ENCODE data around the gene NDUFS7. TPM values are rescaled to one million over a fixed set of nuclear protein-coding genes. Genes with fewer than 3 reads are reported as not detected.

NDUFS7 gene
- total and polyA plus RNA-seq, 7 donors, result 177 to 423 (median 294) TPM

DNA sequence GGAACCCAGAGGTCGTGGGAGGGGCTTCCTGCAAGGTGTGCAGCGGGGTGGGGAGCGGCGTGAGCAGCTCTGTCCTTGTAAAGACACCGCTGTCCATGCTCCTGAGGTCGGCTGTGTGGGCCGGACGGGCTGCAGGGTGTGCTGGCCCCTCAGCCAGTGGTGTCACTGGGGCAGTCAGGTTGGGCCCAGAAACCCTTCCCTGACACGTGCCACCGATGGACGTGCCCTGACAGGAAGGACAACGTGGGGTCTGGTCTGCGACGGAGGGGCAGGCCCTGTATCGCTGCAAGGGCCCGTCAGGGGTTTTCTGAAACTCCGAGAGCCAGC lies 50.3 kb downstream of the NDUFS7 start:
- no peaks in the 10 kb centered on the region for H3K9me3 ChIP-seq
- H3K4me3 ChIP-seq, result no peak overlapping the region
- H3K36me3 ChIP-seq (ENCODE audit: insufficient read depth in 1 of 2, low read depth in 1 of 2), result peaks cover 7 to 69% of the 10 kb centered on the region in 2 donors
- intact Hi-C loops (cut with DNase I), result no loop called here
- TF ChIP-seq, protein P1, sequence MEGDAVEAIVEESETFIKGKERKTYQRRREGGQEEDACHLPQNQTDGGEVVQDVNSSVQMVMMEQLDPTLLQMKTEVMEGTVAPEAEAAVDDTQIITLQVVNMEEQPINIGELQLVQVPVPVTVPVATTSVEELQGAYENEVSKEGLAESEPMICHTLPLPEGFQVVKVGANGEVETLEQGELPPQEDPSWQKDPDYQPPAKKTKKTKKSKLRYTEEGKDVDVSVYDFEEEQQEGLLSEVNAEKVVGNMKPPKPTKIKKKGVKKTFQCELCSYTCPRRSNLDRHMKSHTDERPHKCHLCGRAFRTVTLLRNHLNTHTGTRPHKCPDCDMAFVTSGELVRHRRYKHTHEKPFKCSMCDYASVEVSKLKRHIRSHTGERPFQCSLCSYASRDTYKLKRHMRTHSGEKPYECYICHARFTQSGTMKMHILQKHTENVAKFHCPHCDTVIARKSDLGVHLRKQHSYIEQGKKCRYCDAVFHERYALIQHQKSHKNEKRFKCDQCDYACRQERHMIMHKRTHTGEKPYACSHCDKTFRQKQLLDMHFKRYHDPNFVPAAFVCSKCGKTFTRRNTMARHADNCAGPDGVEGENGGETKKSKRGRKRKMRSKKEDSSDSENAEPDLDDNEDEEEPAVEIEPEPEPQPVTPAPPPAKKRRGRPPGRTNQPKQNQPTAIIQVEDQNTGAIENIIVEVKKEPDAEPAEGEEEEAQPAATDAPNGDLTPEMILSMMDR (IDR thresholded peaks at IDR 0.05), result no peak
- no peak for ATAC-seq
- DNase-seq, result no peak
- no peaks in the 10 kb centered on the region for H3K27me3 ChIP-seq (ENCODE audit: insufficient read depth in 3 of 3, low read length in 2 of 3)
- no peak overlapping the region for H3K27ac ChIP-seq
- 92 to 95% (median 94%) methylated on average over 17 of the region's 17 CpGs for WGBS, 3 donors
- H3K4me1 ChIP-seq, result peaks cover 20% of the 10 kb centered on the region

DNA sequence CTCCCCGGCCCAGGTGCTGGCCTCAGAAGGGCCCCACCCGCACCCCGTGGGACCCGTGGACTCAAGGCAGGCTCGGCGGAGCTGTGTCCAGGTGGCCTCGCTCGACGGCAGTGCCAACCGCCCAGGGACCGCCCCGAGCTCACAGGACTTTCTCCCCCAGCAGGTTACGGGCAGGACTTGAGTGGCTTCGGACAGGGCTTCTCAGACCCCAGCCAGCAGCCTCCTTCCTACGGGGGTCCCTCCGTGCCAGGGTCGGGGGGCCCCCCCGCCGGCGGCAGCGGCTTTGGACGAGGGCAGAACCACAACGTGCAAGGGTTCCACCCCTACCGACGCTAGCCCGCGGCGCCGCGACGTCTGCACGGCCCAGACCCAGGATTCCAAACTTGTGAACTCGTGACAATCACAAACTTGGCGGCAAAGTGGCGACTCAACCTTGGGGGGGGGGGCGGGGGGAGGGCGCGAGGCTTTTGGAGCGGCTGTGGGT lies 50.9 kb downstream of the NDUFS7 start:
- WGBS, 3 donors, result 78 to 86% (median 83%) methylated on average over 36 to 39 of the region's 39 CpGs
- no peak for DNase-seq

DNA sequence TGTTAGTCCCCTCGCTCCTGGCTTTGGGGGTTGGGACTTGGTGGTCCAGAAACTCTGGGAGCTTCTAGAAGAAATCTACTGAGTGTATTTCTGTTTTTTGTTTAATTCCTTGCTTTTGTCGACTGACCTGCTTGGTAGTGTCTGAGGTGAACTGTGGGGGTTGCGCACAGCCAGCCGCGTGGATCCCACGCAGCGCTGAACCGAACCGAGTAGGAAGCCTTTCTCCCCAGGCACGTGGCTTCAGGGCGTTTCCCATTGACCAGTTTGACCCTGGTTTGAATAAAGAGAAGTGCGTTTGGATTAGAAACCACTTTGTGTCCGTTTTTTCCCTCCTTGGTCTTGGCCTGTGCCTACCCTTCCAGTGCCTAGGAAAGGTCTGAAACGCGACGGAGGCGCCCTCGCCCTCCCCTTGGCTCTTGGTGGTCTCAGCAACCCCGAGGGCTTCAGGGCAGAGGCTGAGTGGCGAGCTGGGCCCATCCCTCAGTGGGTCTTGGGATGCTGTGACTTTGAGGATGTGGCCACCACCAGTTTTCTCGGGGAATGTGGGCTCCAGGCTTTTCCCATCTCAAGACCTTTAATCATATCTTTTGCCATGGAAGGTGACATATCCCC lies 51.8 kb downstream of the NDUFS7 start:
- no peaks in the 10 kb centered on the region for H3K9me3 ChIP-seq
- H3K36me3 ChIP-seq (ENCODE audit: insufficient read depth in 1 of 2, low read depth in 1 of 2), result peaks cover 5 to 65% of the 10 kb centered on the region in 2 donors
- peaks cover 34% of the 10 kb centered on the region for H3K4me1 ChIP-seq
- no peaks in the 10 kb centered on the region for H3K27me3 ChIP-seq (ENCODE audit: insufficient read depth in 3 of 3, low read length in 2 of 3)
- peak overlapping the region; percentile 4 for H3K27ac ChIP-seq
- DNase-seq (no peak), ATAC-seq (no peak)
- no peak overlapping the region for H3K4me3 ChIP-seq
- WGBS, 3 donors, result 81 to 87% (median 86%) methylated on average over 21 of the region's 21 CpGs
- intact Hi-C loops (cut with DNase I), result no loop called here
- TF ChIP-seq, protein P1 (IDR thresholded peaks at IDR 0.05), result no peak

More for the DNA sequence above, 50.9 kb downstream of the NDUFS7 start:
- Histone ChIP-seq H3K36me3 (ENCODE audit: insufficient read depth in 1 of 2, low read depth in 1 of 2) (peaks cover 3 to 65% of the 10 kb centered on the region in 2 donors), H3K27me3 (ENCODE audit: insufficient read depth in 3 of 3, low read length in 2 of 3) (no peaks in the 10 kb centered on the region), H3K4me1 (peaks cover 25% of the 10 kb centered on the region), H3K27ac (no peak overlapping the region), H3K4me3 (no peak overlapping the region), H3K9me3 (no peaks in the 10 kb centered on the region)
- ATAC-seq, result no peak
- TF ChIP-seq, protein P1 (IDR thresholded peaks at IDR 0.05), result no peak
- intact Hi-C loops (cut with DNase I), result no loop called here

DNA sequence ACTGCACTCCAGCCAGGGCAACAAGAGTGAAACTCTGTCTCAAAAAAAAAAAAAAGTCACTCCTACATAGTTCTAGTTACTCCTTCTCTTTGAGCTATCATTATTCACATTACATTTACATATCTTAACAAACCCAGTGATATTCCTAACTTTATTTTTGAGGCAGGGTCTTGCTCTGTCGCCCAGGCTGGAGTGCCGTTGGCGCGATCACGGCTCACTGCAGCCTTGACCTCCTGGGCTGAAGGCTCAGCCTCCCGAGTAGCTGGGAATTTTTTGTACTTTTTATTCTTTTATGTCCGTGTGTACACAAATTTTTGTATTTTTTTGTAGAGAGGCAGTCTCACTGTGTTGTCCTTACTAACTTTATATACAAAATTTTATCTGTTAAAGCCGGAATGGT lies 53.9 kb downstream of the NDUFS7 start:
- TF ChIP-seq, protein P1 (IDR thresholded peaks at IDR 0.05), result no peak
- ATAC-seq, result no peak
- H3K9me3 ChIP-seq, result no peaks in the 10 kb centered on the region
- H3K4me3 ChIP-seq, result peak overlapping the region; percentile 99
- H3K4me1 ChIP-seq, result peaks cover 36% of the 10 kb centered on the region
- peaks cover 20 to 65% of the 10 kb centered on the region in 2 donors for H3K36me3 ChIP-seq (ENCODE audit: insufficient read depth in 1 of 2, low read depth in 1 of 2)
- intact Hi-C loops (cut with DNase I), result no loop called here
- no peaks in the 10 kb centered on the region for H3K27me3 ChIP-seq (ENCODE audit: insufficient read depth in 3 of 3, low read length in 2 of 3)
- peak overlapping the region; percentile 91 for H3K27ac ChIP-seq
- WGBS, 3 donors, result 44 to 53% (median 51%) methylated on average over 8 of the region's 8 CpGs
- DNase-seq, result no peak

Data from psoas muscle (tissue), 8 donors.